ENCODE results near the gene TRPV5. TPM values are rescaled to one million over a fixed set of nuclear protein-coding genes. Genes with fewer than 3 reads are reported as not detected.

The TRPV5 gene
- total RNA-seq, 3 donors from 2014 or later = not detected

DNA sequence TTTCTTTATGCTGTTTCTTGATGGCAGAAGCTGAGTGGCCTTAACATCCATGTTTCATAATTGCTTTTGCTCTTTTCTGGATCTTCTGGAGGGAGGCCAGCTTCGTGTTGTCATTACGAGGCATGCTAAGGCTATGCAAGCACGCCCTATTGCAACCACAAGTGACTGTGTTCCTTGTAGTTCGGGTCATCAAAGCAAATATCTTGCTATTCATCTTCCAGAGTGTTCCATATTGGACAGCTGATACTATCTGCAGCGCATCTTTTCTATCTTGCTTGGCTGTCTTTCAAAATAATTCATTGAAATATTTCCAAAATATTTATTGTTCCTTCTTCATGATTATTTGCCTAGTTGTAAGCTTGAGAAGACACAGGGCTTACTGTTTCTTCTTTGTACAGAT lies 73.7 kb downstream of the TRPV5 start:
- TF ChIP-seq CTCF (IDR thresholded peaks at IDR 0.05) = no peak
- H3K36me3 ChIP-seq (ENCODE audit: low read depth) = no peaks in the 10 kb centered on the region
- H3K4me3 ChIP-seq = no peak overlapping the region
- peaks cover 7% of the 10 kb centered on the region for H3K4me1 ChIP-seq (ENCODE audit: low read depth)
- H3K9me3 ChIP-seq = no peaks in the 10 kb centered on the region
- ATAC-seq (no peak), DNase-seq (peak in 1 of 3 donors; percentile 23)
- intact Hi-C loops (cut with DNase I, micrococcal nuclease) = loop anchor here in 1 of 2 donors (10.0 kb wide), 1 partner anchor 145 kb away; no protein-coding TSS in a partner anchor

DNA sequence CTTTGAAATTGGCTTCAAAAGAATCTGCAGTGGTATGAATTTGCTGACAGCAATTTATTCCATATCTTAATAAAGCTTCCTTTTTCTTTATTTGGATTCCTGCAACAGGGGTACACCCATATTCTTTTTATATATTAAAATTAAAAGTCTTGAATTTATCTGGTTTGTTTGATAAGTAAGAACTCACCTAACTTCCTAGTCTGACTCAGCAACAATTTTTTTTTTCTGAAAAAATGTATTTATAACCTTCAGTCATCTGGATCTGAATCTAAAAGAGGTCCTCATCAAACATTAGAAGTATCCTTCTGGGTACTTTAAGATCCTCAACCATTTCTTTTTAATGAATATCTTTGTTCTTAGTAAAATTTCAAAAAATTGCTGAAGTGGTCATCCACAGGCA lies 74.1 kb downstream of the TRPV5 start:
- peaks cover 7% of the 10 kb centered on the region for H3K4me1 ChIP-seq (ENCODE audit: low read depth)
- no peak for TF ChIP-seq CTCF (IDR thresholded peaks at IDR 0.05)
- no peaks in the 10 kb centered on the region for H3K36me3 ChIP-seq (ENCODE audit: low read depth)
- DNase-seq = no peak
- no peak overlapping the region for H3K4me3 ChIP-seq
- H3K9me3 ChIP-seq = no peaks in the 10 kb centered on the region
- intact Hi-C loops (cut with DNase I, micrococcal nuclease) = loop anchor here in 1 of 2 donors (10.0 kb wide), 1 partner anchor 145 kb away; no protein-coding TSS in a partner anchor
- no peak for ATAC-seq

Other genes starting within 250 kb of the TRPV5 start
- not detected for gene PRSS1, start 184.3 kb downstream of the TRPV5 start, total RNA-seq
- gene PRSS2, start 162.8 kb downstream of the TRPV5 start, total RNA-seq = not detected
- 1 to 10 TPM; 1.2 to 8.7 (median 2.6) TPM for gene EPHB6, start 78.7 kb downstream of the TRPV5 start, total RNA-seq
- gene TRPV6, start 48.0 kb downstream of the TRPV5 start, total RNA-seq = under 1 TPM; 0.35 to 0.55 (median 0.44) TPM
- not detected for gene LLCFC1, start 5.7 kb upstream of the TRPV5 start, total RNA-seq
- gene KEL, start 28.6 kb upstream of the TRPV5 start, total RNA-seq = under 1 TPM in 1 of 3 donors, not detected in 2; 0.55 TPM
- not detected for gene OR9A2, start 93.4 kb upstream of the TRPV5 start, total RNA-seq
- gene OR6V1, start 118.6 kb upstream of the TRPV5 start, total RNA-seq = not detected
- not detected for gene PIP, start 198.3 kb upstream of the TRPV5 start, total RNA-seq
- not detected for gene TAS2R39, start 249.7 kb upstream of the TRPV5 start, total RNA-seq

All from mucosa of descending colon (tissue), 3 donors.